ENCODE data around the gene TRPM3. TPM values are rescaled to one million over a fixed set of nuclear protein-coding genes. Genes with fewer than 3 reads are reported as not detected.

Gene TRPM3
- total RNA-seq, 2 donors from 2014 or later: not detected

DNA sequence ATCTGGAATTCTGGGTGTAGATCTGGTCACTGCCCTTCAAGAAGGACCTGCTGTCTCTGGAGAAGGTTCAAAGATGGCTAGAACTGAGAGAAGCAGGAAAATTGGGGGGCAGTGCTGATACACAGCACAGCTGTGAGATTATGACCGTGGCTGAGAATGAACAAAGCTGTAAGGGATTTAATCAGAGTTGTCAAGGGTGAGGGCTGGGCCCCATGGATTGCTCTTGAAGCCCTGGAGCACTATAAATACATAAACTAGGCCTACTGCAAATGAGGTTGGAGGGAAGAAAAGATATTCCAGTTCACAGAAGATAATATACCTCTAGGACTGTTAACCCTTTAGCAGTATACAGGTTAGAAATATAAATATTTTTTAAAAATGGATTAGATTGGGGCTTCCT lies 620.6 kb downstream of the TRPM3 start:
- no peak overlapping the region for H3K4me3 Mint-ChIP-seq
- peaks cover 2% of the 10 kb centered on the region for H3K4me1 Mint-ChIP-seq

DNA sequence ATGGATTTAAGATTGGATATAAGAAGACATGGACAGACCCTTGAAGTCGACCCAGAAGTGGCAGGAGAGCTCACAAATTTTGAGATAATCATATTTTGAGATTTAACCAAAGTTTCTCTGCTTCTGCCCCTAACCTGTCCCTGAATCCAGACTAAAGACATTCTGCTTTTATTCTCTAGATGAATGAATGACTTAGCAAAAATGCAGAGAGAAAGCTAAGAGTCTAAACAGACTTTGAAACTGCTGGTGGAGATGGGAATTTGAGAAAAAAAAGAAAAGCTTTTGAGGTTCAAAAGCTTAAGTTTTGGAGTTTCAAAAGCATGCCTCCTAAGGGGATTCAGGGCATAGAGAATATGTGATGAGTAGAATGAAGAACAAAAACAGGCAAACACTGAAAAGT lies 621.8 kb downstream of the TRPM3 start:
- Mint-ChIP-seq H3K27me3 (peaks cover 14% of the 10 kb centered on the region), H3K27ac (peak overlapping the region; percentile 9), H3K4me1 (peaks cover 2% of the 10 kb centered on the region), H3K4me3 (no peak overlapping the region), H3K36me3 (ENCODE audit: low read depth) (peaks cover 4% of the 10 kb centered on the region)
- ATAC-seq (no peak), DNase-seq (no peak)
- no peaks in the 10 kb centered on the region for H3K9me3 ChIP-seq (ENCODE audit: control insufficient read depth, low read length, poor library complexity, severe bottlenecking)

More for the DNA sequence above, 620.6 kb downstream of the TRPM3 start:
- peaks cover 14% of the 10 kb centered on the region for H3K27me3 Mint-ChIP-seq
- H3K27ac Mint-ChIP-seq: no peak overlapping the region
- peaks cover 4% of the 10 kb centered on the region for H3K36me3 Mint-ChIP-seq (ENCODE audit: low read depth)
- DNase-seq: no peak
- no peak for ATAC-seq
- H3K9me3 ChIP-seq (ENCODE audit: control insufficient read depth, low read length, poor library complexity, severe bottlenecking): no peaks in the 10 kb centered on the region

- Mint-ChIP-seq H3K27ac (no peak overlapping the region), H3K36me3 (ENCODE audit: low read depth) (peaks cover 4% of the 10 kb centered on the region), H3K4me1 (peaks cover 2% of the 10 kb centered on the region), H3K4me3 (no peak overlapping the region), H3K27me3 (peaks cover 14% of the 10 kb centered on the region)
- H3K9me3 ChIP-seq (ENCODE audit: control insufficient read depth, low read length, poor library complexity, severe bottlenecking): no peaks in the 10 kb centered on the region
- DNase-seq (no peak), ATAC-seq (no peak)
These were observed 622.6 kb downstream of the TRPM3 start for GRCh38 chr9:70498866-70499265.

DNA sequence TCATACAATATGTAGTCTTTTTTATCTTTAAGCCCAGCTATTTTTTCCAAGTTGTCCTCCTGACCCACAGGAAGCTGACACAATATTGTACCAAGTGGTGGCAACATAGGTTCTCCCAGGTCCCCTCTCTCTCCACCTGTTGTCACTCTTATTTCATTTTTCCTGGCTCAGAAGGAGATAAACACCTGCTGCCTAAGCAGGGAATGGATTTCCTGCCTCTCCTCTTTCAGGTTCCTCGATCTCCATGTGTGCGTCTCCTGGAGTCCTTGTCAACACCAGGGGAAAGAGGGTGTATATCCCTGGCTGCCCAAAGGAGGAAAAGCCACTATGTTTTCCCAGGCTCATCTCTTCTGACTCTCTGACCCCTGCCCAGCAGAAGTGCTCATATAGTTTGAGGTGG lies 625.2 kb downstream of the TRPM3 start:
- Mint-ChIP-seq H3K27ac (no peak overlapping the region), H3K4me3 (no peak overlapping the region), H3K4me1 (peaks cover 4% of the 10 kb centered on the region), H3K36me3 (ENCODE audit: low read depth) (peaks cover 4% of the 10 kb centered on the region), H3K27me3 (peaks cover 14% of the 10 kb centered on the region)
- no peaks in the 10 kb centered on the region for H3K9me3 ChIP-seq (ENCODE audit: control insufficient read depth, low read length, poor library complexity, severe bottlenecking)
- ATAC-seq (no peak), DNase-seq (no peak)

GRCh38 chr9:70495514-70495913 lies 625.9 kb downstream of the TRPM3 start:
- H3K36me3 Mint-ChIP-seq (ENCODE audit: low read depth): peaks cover 4% of the 10 kb centered on the region
- no peaks in the 10 kb centered on the region for H3K9me3 ChIP-seq (ENCODE audit: control insufficient read depth, low read length, poor library complexity, severe bottlenecking)
- DNase-seq (no peak), ATAC-seq (no peak)
- H3K4me3 Mint-ChIP-seq: no peak overlapping the region
- H3K4me1 Mint-ChIP-seq: peaks cover 4% of the 10 kb centered on the region
- no peak overlapping the region for H3K27ac Mint-ChIP-seq
- H3K27me3 Mint-ChIP-seq: peaks cover 14% of the 10 kb centered on the region

DNA sequence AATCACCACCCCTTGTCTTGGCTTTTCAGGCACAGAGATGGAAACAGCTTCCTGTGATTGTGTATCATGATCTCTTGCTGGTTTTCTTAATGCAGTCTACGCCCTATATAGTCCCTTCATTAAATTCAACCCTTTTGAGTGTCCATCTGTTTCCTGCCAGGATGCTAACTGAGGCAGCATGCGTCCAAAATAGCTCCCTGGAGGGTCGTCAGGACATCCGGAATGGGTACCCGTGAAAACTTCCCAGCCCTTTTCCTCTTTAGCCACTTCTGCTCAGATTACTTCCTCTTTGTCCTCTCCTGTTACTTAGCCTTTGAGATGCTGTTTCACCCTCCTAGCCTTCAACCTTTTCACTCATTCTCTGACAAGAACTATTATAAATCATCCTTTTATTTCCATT lies 627.2 kb downstream of the TRPM3 start:
- peaks cover 2% of the 10 kb centered on the region for H3K36me3 Mint-ChIP-seq (ENCODE audit: low read depth)
- no peak for DNase-seq
- peaks cover 11% of the 10 kb centered on the region for H3K27me3 Mint-ChIP-seq
- H3K4me3 Mint-ChIP-seq: no peak overlapping the region
- no peak for ATAC-seq
- H3K4me1 Mint-ChIP-seq: peaks cover 4% of the 10 kb centered on the region
- no peak overlapping the region for H3K27ac Mint-ChIP-seq
- no peaks in the 10 kb centered on the region for H3K9me3 ChIP-seq (ENCODE audit: control insufficient read depth, low read length, poor library complexity, severe bottlenecking)

DNA sequence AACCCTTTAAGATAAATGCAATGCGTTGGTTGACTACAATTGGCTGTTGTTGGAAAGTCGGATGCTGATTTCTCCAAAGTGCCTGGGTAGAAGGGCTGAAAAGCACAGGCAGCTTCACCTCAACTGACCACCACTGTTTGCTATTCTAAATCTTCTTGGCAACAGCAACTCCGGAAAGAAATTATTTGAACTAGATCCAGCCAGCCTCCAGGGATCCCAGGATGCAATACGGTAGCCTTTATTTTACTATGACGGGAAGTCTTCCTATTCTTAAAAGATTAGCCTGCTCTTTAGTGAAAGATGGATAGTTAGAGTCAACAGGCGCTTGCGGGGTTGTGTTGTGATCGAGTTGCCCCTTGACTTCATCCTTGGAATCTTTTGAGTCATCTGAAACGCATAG lies 628.4 kb downstream of the TRPM3 start:
- Mint-ChIP-seq H3K4me3 (no peak overlapping the region), H3K27me3 (peaks cover 7% of the 10 kb centered on the region), H3K27ac (no peak overlapping the region), H3K36me3 (ENCODE audit: low read depth) (peaks cover 2% of the 10 kb centered on the region), H3K4me1 (peaks cover 4% of the 10 kb centered on the region)
- ATAC-seq (no peak), DNase-seq (no peak)
- no peaks in the 10 kb centered on the region for H3K9me3 ChIP-seq (ENCODE audit: control insufficient read depth, low read length, poor library complexity, severe bottlenecking)

DNA sequence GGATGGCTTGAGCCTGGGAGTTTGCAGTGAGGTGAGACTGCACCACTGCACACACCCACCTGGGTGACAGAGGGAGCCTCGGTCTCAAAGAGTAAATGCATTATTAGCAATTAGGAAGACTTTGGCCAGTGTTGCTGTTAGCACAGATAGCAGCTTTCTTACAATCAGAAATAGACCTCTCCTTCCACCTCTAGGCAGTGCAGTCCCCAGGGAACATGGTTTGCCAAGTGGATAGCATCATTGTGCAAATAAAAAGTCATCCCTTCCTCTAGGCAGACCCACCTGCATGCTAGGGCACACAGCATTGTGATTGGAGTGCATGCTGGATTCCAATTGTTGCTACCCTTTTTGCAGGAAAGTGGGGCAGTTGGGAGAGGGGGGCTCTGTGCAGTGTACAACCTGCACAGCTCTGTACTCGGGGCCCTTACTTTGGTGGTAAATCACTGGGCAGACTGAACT lies 629.1 kb downstream of the TRPM3 start:
- no peaks in the 10 kb centered on the region for H3K9me3 ChIP-seq (ENCODE audit: control insufficient read depth, low read length, poor library complexity, severe bottlenecking)
- Mint-ChIP-seq H3K27me3 (peaks cover 7% of the 10 kb centered on the region), H3K27ac (no peak overlapping the region), H3K36me3 (ENCODE audit: low read depth) (no peaks in the 10 kb centered on the region), H3K4me1 (peaks cover 2% of the 10 kb centered on the region), H3K4me3 (no peak overlapping the region)
- DNase-seq: no peak
- no peak for ATAC-seq

DNA sequence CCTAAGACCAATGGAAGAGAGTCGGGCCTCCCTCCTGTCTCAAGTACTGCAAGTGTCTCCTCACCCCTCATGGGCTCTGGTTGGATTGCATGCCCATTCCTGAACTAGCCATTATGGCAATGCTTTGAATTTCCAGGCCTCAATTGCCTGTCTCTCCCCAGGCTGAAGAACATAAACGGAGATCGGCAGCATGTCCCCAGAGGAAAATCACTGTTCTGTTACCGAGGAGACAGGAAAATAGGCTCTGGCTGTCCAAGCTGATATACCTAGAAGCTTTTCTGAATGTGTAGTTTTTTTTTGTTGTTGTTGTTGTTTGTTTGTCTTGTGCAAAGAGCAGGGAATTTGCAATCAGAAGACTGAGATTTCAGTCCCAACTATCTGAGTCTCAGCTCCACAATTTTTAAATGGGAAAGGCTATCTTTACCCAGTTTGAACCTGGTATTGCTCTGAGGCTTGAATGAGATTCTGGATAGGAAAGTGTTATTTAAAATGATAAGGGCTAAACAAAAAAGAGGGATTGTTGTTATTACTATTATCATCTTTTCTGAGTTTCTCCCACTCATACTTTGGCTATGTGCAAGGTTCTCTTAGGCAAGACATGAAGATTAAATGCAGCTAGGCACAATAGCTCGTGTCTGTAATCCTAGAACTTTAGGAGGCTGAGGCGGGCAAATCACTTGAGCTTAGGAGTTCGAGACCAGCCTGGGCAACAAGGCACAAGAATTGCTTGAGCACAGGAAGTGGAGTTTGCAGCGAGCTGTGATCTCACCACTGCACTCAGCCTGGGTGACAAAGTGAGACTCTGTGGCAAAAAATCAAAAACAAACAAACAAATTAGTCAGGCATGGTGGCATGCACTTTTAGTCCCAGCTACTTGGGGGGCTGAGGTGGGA lies 629.7 kb downstream of the TRPM3 start:
- ATAC-seq (no peak), DNase-seq (no peak)
- no peak overlapping the region for H3K27ac Mint-ChIP-seq
- no peak overlapping the region for H3K4me3 Mint-ChIP-seq
- H3K27me3 Mint-ChIP-seq: peaks cover 7% of the 10 kb centered on the region
- H3K4me1 Mint-ChIP-seq: peaks cover 2% of the 10 kb centered on the region
- H3K9me3 ChIP-seq (ENCODE audit: control insufficient read depth, low read length, poor library complexity, severe bottlenecking): no peaks in the 10 kb centered on the region
- H3K36me3 Mint-ChIP-seq (ENCODE audit: low read depth): no peaks in the 10 kb centered on the region

GRCh38 chr9:70490478-70490877 lies 630.9 kb downstream of the TRPM3 start:
- no peaks in the 10 kb centered on the region for H3K9me3 ChIP-seq (ENCODE audit: control insufficient read depth, low read length, poor library complexity, severe bottlenecking)
- DNase-seq (no peak), ATAC-seq (peak; percentile 41)
- H3K4me3 Mint-ChIP-seq: no peak overlapping the region
- H3K4me1 Mint-ChIP-seq: peaks cover 2% of the 10 kb centered on the region
- H3K36me3 Mint-ChIP-seq (ENCODE audit: low read depth): no peaks in the 10 kb centered on the region
- H3K27me3 Mint-ChIP-seq: no peaks in the 10 kb centered on the region
- H3K27ac Mint-ChIP-seq: no peak overlapping the region

DNA sequence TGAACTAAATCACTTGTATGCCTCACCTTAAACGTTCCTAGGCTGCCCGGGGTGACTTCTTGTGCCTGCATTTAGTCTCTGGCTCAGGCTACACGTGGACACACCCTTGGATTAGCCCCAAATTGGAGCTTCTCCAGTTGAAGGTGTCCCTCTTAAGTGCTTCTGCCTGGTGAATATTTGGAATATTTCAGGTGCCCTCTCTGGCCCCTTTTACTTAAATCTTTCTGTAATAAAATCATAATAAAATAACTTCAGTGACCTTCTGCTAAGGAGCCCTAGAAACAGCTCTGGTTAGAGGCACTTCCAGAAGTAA lies 632.7 kb downstream of the TRPM3 start:
- no peak overlapping the region for H3K4me3 Mint-ChIP-seq
- DNase-seq (no peak), ATAC-seq (no peak)
- H3K36me3 Mint-ChIP-seq (ENCODE audit: low read depth): no peaks in the 10 kb centered on the region
- H3K9me3 ChIP-seq (ENCODE audit: control insufficient read depth, low read length, poor library complexity, severe bottlenecking): no peaks in the 10 kb centered on the region
- no peak overlapping the region for H3K27ac Mint-ChIP-seq
- peaks cover under 1% of the 10 kb centered on the region for H3K27me3 Mint-ChIP-seq
- peaks cover 4% of the 10 kb centered on the region for H3K4me1 Mint-ChIP-seq

DNA sequence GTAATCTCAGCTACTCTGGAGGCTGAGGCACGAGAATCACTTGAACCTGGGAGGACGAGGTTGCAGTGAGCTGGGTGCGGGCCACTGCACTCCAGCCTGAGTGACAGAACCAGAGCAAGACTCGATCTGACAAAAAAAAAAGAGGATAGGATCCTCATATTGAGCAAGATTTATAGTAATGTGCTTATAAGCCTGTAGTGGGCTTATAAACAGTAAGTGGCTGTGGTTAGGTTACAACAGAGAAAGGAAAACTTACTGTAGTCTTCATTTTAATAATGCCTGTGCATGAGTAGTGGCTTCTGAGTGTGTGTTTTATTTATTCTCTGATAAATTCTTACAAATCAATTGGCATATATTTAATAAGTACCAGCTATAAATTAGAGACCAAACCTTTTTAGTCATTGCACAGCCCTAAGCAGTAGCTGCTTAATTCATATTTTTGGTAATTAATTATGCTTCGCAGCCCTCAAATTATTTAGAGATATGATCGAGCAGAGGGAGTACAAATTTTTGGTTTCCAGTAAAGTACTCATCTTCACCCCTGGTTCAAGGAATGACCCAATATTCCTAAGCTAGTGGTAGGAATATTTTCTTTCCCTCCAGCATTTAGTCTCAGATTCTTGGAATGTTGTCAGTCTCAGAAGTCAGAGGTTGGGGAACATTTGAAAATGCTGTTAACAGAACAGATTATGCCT lies 633.2 kb downstream of the TRPM3 start:
- Mint-ChIP-seq H3K27ac (no peak overlapping the region), H3K4me3 (no peak overlapping the region), H3K36me3 (ENCODE audit: low read depth) (no peaks in the 10 kb centered on the region), H3K27me3 (peaks cover 6% of the 10 kb centered on the region), H3K4me1 (peaks cover 4% of the 10 kb centered on the region)
- no peaks in the 10 kb centered on the region for H3K9me3 ChIP-seq (ENCODE audit: control insufficient read depth, low read length, poor library complexity, severe bottlenecking)
- DNase-seq (no peak), ATAC-seq (no peak)

- no peak overlapping the region for H3K4me3 Mint-ChIP-seq
- H3K9me3 ChIP-seq (ENCODE audit: control insufficient read depth, low read length, poor library complexity, severe bottlenecking): no peaks in the 10 kb centered on the region
- H3K27ac Mint-ChIP-seq: peak overlapping the region; percentile 19
- peaks cover 2% of the 10 kb centered on the region for H3K4me1 Mint-ChIP-seq
- ATAC-seq (no peak), DNase-seq (no peak)
- H3K36me3 Mint-ChIP-seq (ENCODE audit: low read depth): no peaks in the 10 kb centered on the region
- H3K27me3 Mint-ChIP-seq: peaks cover 12% of the 10 kb centered on the region
These were observed 635.3 kb downstream of the TRPM3 start for GRCh38 chr9:70486127-70486526.

All from T-helper 17 cell (primary cell).